Endothelial cell of umbilical vein (primary cell): Measurements from ENCODE around the gene SETBP1. TPM values are rescaled to one million over a fixed set of nuclear protein-coding genes. Genes with fewer than 3 reads are reported as not detected.

Source experiments
- BruUV-seq: library from RNA; stranded (reverse); fragments of 400-500 nt; replicated peaks from 2 replicates; lab custom pipeline; 2021; lab: Mats Ljungman, UMichigan
- CTCF ChIA-PET: fragments of 300-600, 350-600 bp; sonication (Branson Sonifier 250); formaldehyde crosslinking; loops from one replicate; lab custom pipeline; 2021; ENCODE audit warnings: antibody characterized with exemption, inconsistent platforms; lab: Charles Lee
- POLR2A ChIA-PET: fragments of 300-600, 350-600 bp; sonication (Branson Sonifier 250); formaldehyde crosslinking; loops from one replicate; lab custom pipeline; 2021; ENCODE audit warnings: antibody characterized with exemption, inconsistent platforms; lab: Charles Lee
- DNase-seq: peaks from one replicate; pipeline ENCODE4 v3.0.0-alpha.2; 2011; ENCODE audit warnings: low read depth, low spot score
- FAIRE-seq: peaks from 2 replicates; lab custom pipeline; 2011; peaks lifted over from hg19 to GRCh38; lab: Jason Lieb, UNC
- H2AFZ ChIP-seq: 2 replicates; pipeline ENCODE4 v1.6.0; 2012; ENCODE audit warnings: low read depth, low read length, control low read depth, inconsistent platforms
- H3K27ac ChIP-seq: 2 replicates; pipeline ENCODE4 v1.5.1; 2011; ENCODE audit warnings: low read depth, mild to moderate bottlenecking, control low read depth, low read length, moderate library complexity; ENCODE audit not compliant: insufficient read depth
- H3K27me3 ChIP-seq, 2 experiments: 2 replicates each; pipeline versions ENCODE4 v1.6.0 to v1.6.1; 2011; ENCODE audit warnings: low read length in 2 of 2, mixed read lengths in 1 of 2; ENCODE audit not compliant: control insufficient read depth in 2 of 2, insufficient read depth in 2 of 2
- H3K36me3 ChIP-seq, 2 experiments: 2 replicates in 1 of 2; 3 replicates in 1 of 2; pipeline ENCODE4 v1.5.1; 2011; ENCODE audit warnings: low read length in 2 of 2, mild to moderate bottlenecking in 1 of 2, moderate library complexity in 1 of 2; ENCODE audit not compliant: control insufficient read depth in 2 of 2, insufficient read depth in 2 of 2; ENCODE audit errors: extremely low read depth in 1 of 2
- H3K4me1 ChIP-seq: 3 replicates; pipeline ENCODE4 v1.5.1; 2011; ENCODE audit warnings: mild to moderate bottlenecking, low read length; ENCODE audit not compliant: control insufficient read depth, insufficient read depth; ENCODE audit errors: extremely low read depth
- H3K4me2 ChIP-seq: 2 replicates; pipeline ENCODE4 v1.6.1; 2011; ENCODE audit warnings: low read length, control low read depth, mixed read lengths; ENCODE audit not compliant: insufficient read depth
- H3K4me3 ChIP-seq, 3 experiments: fragments of 200-600 bp in 1 of 3; sonication (generic), shearing (Covaris generic) in 1 of 3; replicated peaks in 1 of 3; 2 replicates each; pipeline ENCODE4 v1.5.1; 2011 to 2016; ENCODE audit warnings: control low read depth in 3 of 3, low read length in 3 of 3, mild to moderate bottlenecking in 2 of 3, inconsistent platforms in 1 of 3, low read depth in 1 of 3, moderate library complexity in 1 of 3; ENCODE audit not compliant: insufficient read depth in 1 of 3
- H3K79me2 ChIP-seq: 2 replicates; pipeline ENCODE4 v1.6.0; 2012; ENCODE audit warnings: low read length, inconsistent platforms; ENCODE audit not compliant: control insufficient read depth, insufficient read depth
- H3K9ac ChIP-seq: replicated peaks from 2 replicates; pipeline ENCODE3; 2011; ENCODE audit warnings: low read length, control low read depth; ENCODE audit not compliant: insufficient read depth; ENCODE audit errors: extremely low read depth
- H3K9me1 ChIP-seq: replicated peaks from 3 replicates; pipeline ENCODE4 v1.6.0; 2011; ENCODE audit warnings: mild to moderate bottlenecking, low read length; ENCODE audit not compliant: control insufficient read depth, insufficient read depth; ENCODE audit errors: extremely low read depth
- H3K9me3 ChIP-seq: replicated peaks from 2 replicates; pipeline ENCODE4 v1.5.1; 2012; ENCODE audit warnings: low read length, inconsistent platforms; ENCODE audit not compliant: control insufficient read depth, insufficient read depth
- H4K20me1 ChIP-seq: replicated peaks from 2 replicates; pipeline ENCODE3; 2011; ENCODE audit warnings: mild to moderate bottlenecking, low read length; ENCODE audit not compliant: control insufficient read depth, insufficient read depth; ENCODE audit errors: extremely low read depth
- CTCF ChIP-seq, 2 donors: IDR thresholded peaks; 1 replicate in 1 of 2; 2 replicates in 1 of 2; pipeline ENCODE4 v1.5.1; 2011; ENCODE audit warnings: low read length in 2 of 2, mild to moderate bottlenecking in 2 of 2, moderate library complexity in 2 of 2, control low read depth in 1 of 2, inconsistent platforms in 1 of 2, low read depth in 1 of 2; ENCODE audit not compliant: insufficient read depth in 1 of 2; ENCODE audit errors: extremely low read depth in 1 of 2
- EZH2 ChIP-seq: IDR thresholded peaks from 2 replicates; pipeline ENCODE4 v1.6.1; 2012; ENCODE audit warnings: borderline replicate concordance, low read depth, mild to moderate bottlenecking, moderate library complexity, low read length, inconsistent platforms; ENCODE audit not compliant: severe bottlenecking
- FOS ChIP-seq: IDR thresholded peaks from 2 replicates; pipeline ENCODE4 v1.6.1; 2011; ENCODE audit warnings: mild to moderate bottlenecking, low read length, moderate library complexity, borderline replicate concordance; ENCODE audit not compliant: insufficient read depth
- GATA2 ChIP-seq: IDR thresholded peaks from 2 replicates; pipeline ENCODE4 v1.7.0; 2011; ENCODE audit warnings: low read depth, mild to moderate bottlenecking, moderate library complexity, mixed read lengths, low read length; ENCODE audit not compliant: insufficient read length, insufficient read depth
- JUN ChIP-seq: IDR thresholded peaks from 2 replicates; pipeline ENCODE4 v1.6.1; 2011; ENCODE audit warnings: borderline replicate concordance, low read depth; ENCODE audit not compliant: insufficient read length, insufficient read depth
- MYC ChIP-seq: IDR thresholded peaks from one replicate; pipeline ENCODE4 v1.6.1; 2011; ENCODE audit warnings: mild to moderate bottlenecking, low read depth, low read length
- POLR2A ChIP-seq: IDR thresholded peaks from 2 replicates; pipeline ENCODE4 v1.6.1; 2012; ENCODE audit warnings: low read depth, mild to moderate bottlenecking, control low read depth, low read length
- POLR2AphosphoS5 ChIP-seq: IDR thresholded peaks from 2 replicates; pipeline ENCODE4 v1.6.1; 2012; ENCODE audit warnings: low read depth, mild to moderate bottlenecking, control low read depth, low read length, moderate library complexity; ENCODE audit not compliant: insufficient read depth
- dilution Hi-C: fragments of 300-500 bp; cut with MboI; formaldehyde crosslinking; loops from one replicate; pipeline ENCODE4 v1.15.0; 2019; ENCODE audit warnings: low sequenced_read_pairs; ENCODE audit not compliant: extremely low pct_ligation_motif_present
- intact Hi-C: fragments of 100-400 bp; cut with micrococcal nuclease; formaldehyde crosslinking; loops from one replicate; pipeline ENCODE4 v1.10.0; 2022
- polyA plus RNA-seq, 4 experiments: library from polyadenylated mRNA; depleted of rRNA in 3 of 4; stranded (reverse) in 3 of 4; unstranded in 1 of 4; fragments of >200 nt; gene quantifications; 2 replicates each; pipeline versions ENCODE4 v1.2.1 to v1.2.3, GENCODE V29; 2011 to 2012; ENCODE audit warnings: missing spikeins in 1 of 4
- total RNA-seq: library from RNA; stranded (reverse); gene quantifications from 2 replicates; pipeline ENCODE4 v1.2.3, GENCODE V29; 2021
- TF ChIP-seq, protein P1 (sequence below): IDR thresholded peaks from 2 replicates; pipeline ENCODE4 v1.6.1; 2011; ENCODE audit not compliant: insufficient read depth, insufficient read length

Gene SETBP1
- total and polyA plus RNA-seq, 2 donors (not counting 3 experiments of a cell fraction or from before 2014, with no cell fraction given), result 0.76 to 3.1 TPM

DNA sequence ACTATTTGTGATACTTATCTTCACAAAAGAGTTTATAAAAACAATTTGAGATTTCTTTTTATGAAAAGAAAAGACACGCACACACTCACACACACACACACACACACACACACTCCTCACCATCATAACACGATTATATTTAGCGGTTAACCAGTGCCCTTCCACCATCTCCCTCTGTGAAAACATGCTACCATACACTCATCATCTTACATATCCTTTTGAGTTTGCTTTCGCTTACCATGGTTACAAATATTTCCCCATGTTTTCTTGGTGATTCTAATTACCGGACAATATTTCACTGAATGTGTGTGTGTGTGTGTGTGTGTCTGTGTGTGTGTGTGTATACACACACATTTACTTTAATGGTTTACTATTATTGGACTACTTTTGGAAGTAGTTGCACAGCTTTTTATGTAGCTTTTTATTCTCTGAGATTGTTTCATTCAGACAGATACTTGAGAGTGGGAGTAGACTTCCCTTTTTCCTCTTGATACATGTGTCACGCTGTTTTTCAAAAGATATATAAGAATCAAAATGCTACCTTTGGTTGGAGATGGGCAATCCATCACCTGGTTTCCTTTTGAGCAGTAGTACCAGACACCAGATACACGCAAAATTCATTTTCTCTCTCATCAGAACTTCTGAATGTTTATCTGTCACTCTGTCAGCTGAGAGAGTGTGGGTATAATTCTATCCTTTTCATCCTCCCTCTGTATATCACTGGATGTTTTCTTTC lies 138.1 kb downstream of the SETBP1 start:
- no TSS peak for BruUV-seq
- Histone ChIP-seq H3K27me3 (no peaks in the 10 kb centered on the region), H3K9me1 (no peaks in the 10 kb centered on the region), H3K9me3 (no peaks in the 10 kb centered on the region), H3K9ac (no peak overlapping the region), H3K79me2 (no peaks in the 10 kb centered on the region), H3K4me2 (no peak overlapping the region), H3K4me3 (no peak overlapping the region), H2AFZ (no peak overlapping the region), H3K27ac (no peak overlapping the region), H3K36me3 (no peaks in the 10 kb centered on the region), H3K4me1 (no peaks in the 10 kb centered on the region), H4K20me1 (no peaks in the 10 kb centered on the region)
- ChIA-PET POLR2A (no interaction called here), CTCF (no interaction called here)
- TF ChIP-seq MYC (no peak), CTCF (IDR thresholded peaks at IDR 0.05; ENCODE audit: extremely low read depth in 1 of 2, insufficient read depth in 1 of 2, low read depth in 1 of 2, low read length in 2 of 2) (no peak), EZH2 (no peak), POLR2A (no peak), POLR2AphosphoS5 (no peak), GATA2 (no peak), FOS (no peak), JUN (no peak)
- TF ChIP-seq, protein P1, sequence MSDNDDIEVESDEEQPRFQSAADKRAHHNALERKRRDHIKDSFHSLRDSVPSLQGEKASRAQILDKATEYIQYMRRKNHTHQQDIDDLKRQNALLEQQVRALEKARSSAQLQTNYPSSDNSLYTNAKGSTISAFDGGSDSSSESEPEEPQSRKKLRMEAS, result no peak
- FAIRE-seq (no peak), DNase-seq (no peak)
- intact Hi-C loops, result loop anchor here (5.0 kb wide), 1 partner anchor 663 kb away; no protein-coding TSS in a partner anchor
- dilution Hi-C loops, result no loop called here
